ENCODE data around the gene SGTB.
"Not testable (repeated sequence)": the region's sequence is repeated elsewhere in the genome, so short reads cannot be mapped to it uniquely, and the experiment has no call there.

The SGTB gene

GRCh38 chr5:65749221-65749844 is 27.4 kb upstream of the SGTB start:
- Mint-ChIP-seq H3K27me3 (no peaks in the 10 kb centered on the region), H3K4me1 (peaks cover 5% of the 10 kb centered on the region), H3K4me3 (no peak overlapping the region), H3K27ac (no peak overlapping the region), H3K9me3 (peaks cover 0 to 3% of the 10 kb centered on the region in 2 donors)
- no peak for ATAC-seq
- no peak for DNase-seq

- ATAC-seq = peak; percentile 93
- peaks cover 0 to 3% of the 10 kb centered on the region in 2 donors for H3K9me3 Mint-ChIP-seq
- peak in 1 of 2 donors; percentile 34 for DNase-seq
- no peak overlapping the region for H3K27ac Mint-ChIP-seq
- no peak overlapping the region for H3K4me3 Mint-ChIP-seq
- no peaks in the 10 kb centered on the region for H3K27me3 Mint-ChIP-seq
- peaks cover 6% of the 10 kb centered on the region for H3K4me1 Mint-ChIP-seq
These were observed 20.8 kb upstream of the SGTB start for GRCh38 chr5:65742565-65743231.

GRCh38 chr5:65739162-65739561 is 17.3 kb upstream of the SGTB start:
- Mint-ChIP-seq H3K27me3 (no peaks in the 10 kb centered on the region), H3K4me3 (no peak overlapping the region), H3K4me1 (peaks cover 16% of the 10 kb centered on the region), H3K27ac (no peak overlapping the region), H3K9me3 (no peaks in the 10 kb centered on the region)
- no peak for DNase-seq
- ATAC-seq = no peak

- Mint-ChIP-seq H3K4me1 (peaks cover 16% of the 10 kb centered on the region), H3K4me3 (no peak overlapping the region), H3K9me3 (no peaks in the 10 kb centered on the region), H3K27ac (no peak overlapping the region), H3K27me3 (no peaks in the 10 kb centered on the region)
- ATAC-seq = no peak
- DNase-seq = no peak
These were observed 16.4 kb upstream of the SGTB start for GRCh38 chr5:65738305-65738704.

- DNase-seq (no peak), ATAC-seq (no peak)
- no peak overlapping the region for H3K4me3 Mint-ChIP-seq
- peaks cover 16% of the 10 kb centered on the region for H3K4me1 Mint-ChIP-seq
- no peak overlapping the region for H3K27ac Mint-ChIP-seq
- H3K27me3 Mint-ChIP-seq = no peaks in the 10 kb centered on the region
- no peaks in the 10 kb centered on the region for H3K9me3 Mint-ChIP-seq
These were observed 15.9 kb upstream of the SGTB start for GRCh38 chr5:65737842-65738241.

- ATAC-seq (no peak), DNase-seq (no peak)
- Mint-ChIP-seq H3K27me3 (no peaks in the 10 kb centered on the region), H3K27ac (no peak overlapping the region), H3K4me1 (peaks cover 24% of the 10 kb centered on the region), H3K4me3 (no peak overlapping the region), H3K9me3 (no peaks in the 10 kb centered on the region)
These were observed 14.1 kb upstream of the SGTB start for GRCh38 chr5:65736011-65736410.

- H3K9me3 Mint-ChIP-seq = no peaks in the 10 kb centered on the region
- peaks cover 21% of the 10 kb centered on the region for H3K4me1 Mint-ChIP-seq
- DNase-seq (no peak), ATAC-seq (no peak)
- H3K4me3 Mint-ChIP-seq = no peak overlapping the region
- H3K27ac Mint-ChIP-seq = peak overlapping the region in 1 of 2 donors; percentile 78
- no peaks in the 10 kb centered on the region for H3K27me3 Mint-ChIP-seq
These were observed 13.0 kb upstream of the SGTB start for GRCh38 chr5:65734921-65735320.

GRCh38 chr5:65734196-65734775 is 12.4 kb upstream of the SGTB start:
- not testable (repeated sequence) for H3K4me3 Mint-ChIP-seq, H3K9me3 Mint-ChIP-seq, H3K27me3 Mint-ChIP-seq, H3K27ac Mint-ChIP-seq, DNase-seq, ATAC-seq
- H3K4me1 Mint-ChIP-seq = peaks cover 21% of the 10 kb centered on the region

GRCh38 chr5:65732046-65732445 is 10.1 kb upstream of the SGTB start:
- H3K4me1 Mint-ChIP-seq = peaks cover 21% of the 10 kb centered on the region
- not testable (repeated sequence) for ATAC-seq, DNase-seq, H3K4me3 Mint-ChIP-seq, H3K27ac Mint-ChIP-seq, H3K27me3 Mint-ChIP-seq, H3K9me3 Mint-ChIP-seq

- Mint-ChIP-seq H3K4me3 (no peak overlapping the region), H3K4me1 (peaks cover 21% of the 10 kb centered on the region), H3K27me3 (no peaks in the 10 kb centered on the region), H3K27ac (no peak overlapping the region), H3K9me3 (no peaks in the 10 kb centered on the region)
- ATAC-seq = no peak
- DNase-seq = no peak
These were observed 9.0 kb upstream of the SGTB start for GRCh38 chr5:65730910-65731309.

- H3K27ac Mint-ChIP-seq = no peak overlapping the region
- no peaks in the 10 kb centered on the region for H3K9me3 Mint-ChIP-seq
- peaks cover 23% of the 10 kb centered on the region for H3K4me1 Mint-ChIP-seq
- no peak overlapping the region for H3K4me3 Mint-ChIP-seq
- DNase-seq = no peak
- ATAC-seq = no peak
- H3K27me3 Mint-ChIP-seq = no peaks in the 10 kb centered on the region
These were observed 6.3 kb upstream of the SGTB start for GRCh38 chr5:65728218-65728617.

- Mint-ChIP-seq H3K4me1 (peaks cover 28% of the 10 kb centered on the region), H3K9me3 (no peaks in the 10 kb centered on the region), H3K4me3 (no peak overlapping the region), H3K27ac (no peak overlapping the region), H3K27me3 (no peaks in the 10 kb centered on the region)
- no peak for DNase-seq
- no peak for ATAC-seq
These were observed 5.7 kb upstream of the SGTB start for GRCh38 chr5:65727491-65728156.

- H3K4me3 Mint-ChIP-seq = peak overlapping the region; percentile 88 to 97
- H3K27me3 Mint-ChIP-seq = no peaks in the 10 kb centered on the region
- H3K27ac Mint-ChIP-seq = peak overlapping the region; percentile 94 to 98
- no peaks in the 10 kb centered on the region for H3K9me3 Mint-ChIP-seq
- DNase-seq (peak in 1 of 2 donors; percentile 12), ATAC-seq (no peak)
- peaks cover 17% of the 10 kb centered on the region for H3K4me1 Mint-ChIP-seq
These were observed 880 bp upstream of the SGTB start for GRCh38 chr5:65722575-65723403.

GRCh38 chr5:65721050-65721719 is 724 bp downstream of the SGTB start:
- H3K9me3 Mint-ChIP-seq = no peaks in the 10 kb centered on the region
- peak overlapping the region; percentile 88 to 90 for H3K4me3 Mint-ChIP-seq
- H3K4me1 Mint-ChIP-seq = peaks cover 17% of the 10 kb centered on the region
- no peak for DNase-seq
- ATAC-seq = peak; percentile 53
- H3K27ac Mint-ChIP-seq = peak overlapping the region; percentile 91 to 92
- H3K27me3 Mint-ChIP-seq = no peaks in the 10 kb centered on the region

All from stimulated activated naive CD8-positive, alpha-beta T cell treated with anti-CD3 and anti-CD28 coated beads, Interleukin-15, amount 100 ng/mL, for 72 hours (primary cell).